DND-41 (cell line): ENCODE results near the gene RBPJ.

ENCODE experiments used
- CTCF ChIP-seq: IDR thresholded peaks from 2 replicates; pipeline ENCODE4 v1.5.1; 2012; ENCODE audit warnings: borderline replicate concordance, low read length, moderate library complexity, mild to moderate bottlenecking; ENCODE audit not compliant: poor library complexity, severe bottlenecking; ENCODE audit errors: extremely low read depth
- EZH2 ChIP-seq: IDR thresholded peaks from 3 replicates; pipeline ENCODE4 v1.6.1; 2012; ENCODE audit warnings: borderline replicate concordance, low read depth, mild to moderate bottlenecking, moderate library complexity, low read length, inconsistent platforms; ENCODE audit not compliant: severe bottlenecking

DNA sequence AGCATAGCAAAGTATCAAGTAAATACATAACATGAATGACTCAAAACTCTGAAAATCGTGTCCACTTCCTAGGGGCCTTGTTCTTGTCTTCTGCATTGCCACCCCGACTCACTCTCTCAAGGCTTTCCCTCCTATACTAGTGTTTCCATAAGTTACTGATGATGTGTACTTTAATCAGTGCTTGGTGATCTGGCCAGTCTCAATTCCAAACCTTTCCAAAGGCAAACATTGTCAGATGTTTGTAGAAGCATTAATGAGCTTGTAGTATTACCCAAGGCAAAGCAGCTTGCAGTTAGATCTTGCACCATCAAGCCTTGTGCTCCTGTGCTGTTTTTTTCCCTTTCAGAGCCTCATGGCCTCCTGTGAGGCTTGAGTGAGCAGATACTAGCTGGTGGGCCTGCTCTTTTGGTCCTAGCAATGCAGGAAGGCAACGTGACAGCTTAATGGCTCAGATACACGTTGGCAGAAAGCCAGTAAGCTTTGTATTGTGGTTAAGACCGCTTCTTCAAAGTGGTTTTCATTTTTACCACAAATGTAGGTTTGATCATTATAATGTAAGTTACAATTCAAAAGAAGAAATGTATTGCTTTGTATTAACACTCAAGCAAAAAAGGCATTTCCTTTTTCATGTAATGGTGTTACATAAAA, 51.8 kb downstream of the RBPJ start:
- TF ChIP-seq CTCF = no peak
- TF ChIP-seq EZH2 = no peak
